GM19455 (cell line): ENCODE data around the gene XPNPEP2.

ENCODE experiments used
- ATAC-seq: cut with Tn5 transposase; IDR thresholded peaks from one replicate; pipeline ENCODE4 v1.9.1; 2021; ENCODE audit not compliant: unreplicated experiment

Gene XPNPEP2

DNA sequence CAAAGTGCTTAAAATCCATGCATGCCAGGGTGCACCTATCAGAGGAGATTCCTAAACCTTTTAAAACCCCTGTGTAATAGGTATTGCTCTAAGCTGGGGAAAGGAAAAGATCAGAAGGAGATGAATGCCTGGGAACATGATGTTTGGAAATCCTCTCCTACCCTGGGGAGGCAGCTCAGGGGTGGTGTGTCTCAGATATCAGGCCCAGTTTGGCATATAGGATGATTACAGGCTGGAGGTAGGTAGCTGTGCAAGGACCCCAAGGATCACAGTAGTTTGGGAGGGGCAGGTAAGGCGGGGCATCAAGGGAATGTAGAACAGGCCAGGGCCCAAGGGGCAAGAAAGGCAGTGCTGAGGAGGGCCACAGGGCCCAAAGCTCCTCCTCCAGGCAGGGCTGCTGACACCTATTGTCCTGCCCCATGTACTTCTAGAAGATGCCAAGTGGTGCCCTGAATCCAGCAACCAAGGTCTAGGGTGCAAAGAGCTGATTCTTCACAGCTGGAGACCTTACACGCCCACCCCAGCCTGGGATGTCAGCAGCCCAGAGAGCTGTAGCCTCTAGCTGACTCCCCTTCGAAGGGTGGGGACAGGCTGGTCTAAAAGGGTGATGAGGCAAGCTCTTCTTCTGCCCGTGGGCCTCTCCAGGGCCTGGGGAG lies 58.6 kb downstream of the XPNPEP2 start:
- ATAC-seq: no peak

- no peak for ATAC-seq
Measured at GRCh38 chrX:129798456-129798855, 59.7 kb downstream of the XPNPEP2 start.

GRCh38 chrX:129798888-129799287 lies 60.1 kb downstream of the XPNPEP2 start:
- ATAC-seq: no peak

DNA sequence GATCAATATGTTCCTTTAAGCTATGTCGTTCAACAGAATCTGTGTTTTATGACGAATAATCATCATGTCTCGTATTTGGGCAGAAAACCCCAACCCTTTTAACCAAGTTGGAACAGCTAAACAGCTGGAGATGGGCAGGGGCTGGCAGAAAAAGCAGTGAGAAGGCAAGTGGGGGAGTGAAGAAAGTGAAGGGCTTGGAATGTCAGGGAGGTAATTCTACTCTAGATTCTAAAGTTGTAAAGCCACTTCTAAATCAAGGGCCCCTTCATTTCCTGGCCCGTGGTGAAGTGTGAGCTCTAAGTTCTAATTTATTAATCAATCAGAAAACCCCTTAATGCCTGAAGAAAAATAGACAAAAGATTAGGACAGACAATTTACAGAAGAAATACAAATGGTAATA lies 61.4 kb downstream of the XPNPEP2 start:
- no peak for ATAC-seq

DNA sequence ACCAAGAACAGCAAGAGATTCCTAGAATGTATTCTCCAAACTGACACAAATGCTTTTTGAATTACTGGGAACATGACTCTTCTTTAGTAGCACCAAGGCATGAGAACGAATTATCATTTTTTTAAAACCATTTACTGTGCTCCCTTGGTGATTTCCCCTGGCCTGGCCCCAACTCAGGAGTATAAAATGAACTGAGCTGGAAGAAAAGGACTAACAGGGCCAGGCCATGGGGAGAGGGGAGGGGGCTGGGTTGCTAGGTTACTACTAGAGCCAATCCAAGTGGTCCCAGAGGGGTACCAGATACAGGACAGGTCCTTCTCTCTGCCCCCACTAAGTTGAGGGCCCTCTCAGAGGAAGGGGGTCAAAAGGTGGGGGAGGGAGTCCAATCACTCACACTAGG lies 64.1 kb downstream of the XPNPEP2 start:
- no peak for ATAC-seq

DNA sequence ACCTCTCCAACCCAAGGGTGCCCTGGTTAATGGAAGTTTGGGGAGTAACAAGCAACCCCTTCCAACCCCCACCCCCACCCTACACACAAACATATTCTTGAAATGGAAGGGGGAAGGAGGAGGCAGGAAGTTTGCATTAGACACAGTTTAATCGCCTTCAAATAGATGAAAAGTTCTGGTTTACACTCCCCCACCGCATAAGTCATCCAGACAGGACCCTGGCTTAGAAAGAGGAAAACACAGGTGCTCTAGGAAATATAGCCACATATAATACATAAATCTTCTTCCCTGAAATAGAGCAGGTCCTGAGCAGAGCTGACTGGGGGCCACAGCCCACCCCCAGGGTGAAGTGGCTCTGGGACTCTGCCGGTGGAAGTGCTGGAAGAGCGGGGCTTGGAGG lies 66.0 kb downstream of the XPNPEP2 start:
- ATAC-seq: no peak

GRCh38 chrX:129808158-129808828 lies 69.5 kb downstream of the XPNPEP2 start:
- ATAC-seq: no peak

- no peak for ATAC-seq
Measured at GRCh38 chrX:129808829-129809796, 70.3 kb downstream of the XPNPEP2 start.

DNA sequence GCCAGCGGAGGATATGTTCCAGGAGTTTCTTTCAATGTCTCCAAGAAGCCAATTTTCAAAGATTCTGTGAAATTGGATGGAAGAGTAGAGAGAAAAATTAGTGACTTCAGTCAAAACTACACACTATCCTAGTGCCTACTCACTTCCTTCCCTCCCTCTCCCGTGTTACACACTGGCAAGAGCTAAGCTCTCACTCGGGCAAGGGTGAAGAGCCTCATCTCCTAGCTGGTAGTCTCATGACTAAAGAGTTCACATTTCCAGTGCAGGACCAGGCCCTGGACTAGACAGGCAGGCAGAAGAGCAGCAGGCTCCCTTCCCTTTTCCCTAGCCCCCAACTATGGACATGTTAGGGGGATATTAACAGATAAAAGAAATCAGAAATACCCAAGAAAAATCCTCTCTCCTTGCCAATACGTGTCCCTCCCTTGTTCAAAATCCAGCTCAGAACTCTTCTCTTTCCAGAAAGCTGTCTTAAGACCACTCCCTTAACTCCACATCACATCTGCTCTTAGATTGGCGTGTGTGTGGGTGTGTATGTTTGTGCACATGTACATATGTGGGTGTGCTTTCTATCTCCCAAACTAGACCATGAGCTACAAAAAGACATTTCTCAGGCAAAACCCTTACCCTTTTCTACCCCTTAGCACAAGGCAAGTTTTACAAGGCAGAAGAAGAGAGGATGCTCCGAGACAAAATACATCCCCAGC lies 75.0 kb downstream of the XPNPEP2 start:
- ATAC-seq: no peak

GRCh38 chrX:129818123-129818522 lies 79.3 kb downstream of the XPNPEP2 start:
- ATAC-seq: no peak
